Mucosa of rectum (tissue), 2 donors: ENCODE results near the gene GPRC5A.

Experiments used
- H3K27ac ChIP-seq, 2 donors: one replicate each; pipeline ENCODE4 v1.7.0; 2013; ENCODE audit warnings: inconsistent platforms in 2 of 2, low read depth in 2 of 2, low read length in 2 of 2
- H3K27me3 ChIP-seq, 2 donors: one replicate each; pipeline ENCODE4 v1.7.0; 2013; ENCODE audit warnings: low read length in 2 of 2; ENCODE audit not compliant: control insufficient read depth in 2 of 2, insufficient read depth in 2 of 2
- H3K36me3 ChIP-seq, 2 donors: one replicate each; pipeline ENCODE4 v1.7.0; 2013; ENCODE audit warnings: low read length in 2 of 2; ENCODE audit not compliant: control insufficient read depth in 2 of 2, insufficient read depth in 2 of 2
- H3K4me1 ChIP-seq, 2 donors: one replicate each; pipeline ENCODE4 v1.7.0; 2013; ENCODE audit warnings: low read length in 2 of 2, mild to moderate bottlenecking in 1 of 2; ENCODE audit not compliant: control insufficient read depth in 2 of 2, insufficient read depth in 2 of 2
- H3K4me3 ChIP-seq, 2 donors: one replicate each; pipeline ENCODE4 v1.7.0; 2013; ENCODE audit warnings: low read length in 2 of 2
- H3K9ac ChIP-seq, 2 donors: one replicate each; pipeline ENCODE4 v1.7.0; 2013; ENCODE audit warnings: low read length in 2 of 2, low read depth in 1 of 2, mild to moderate bottlenecking in 1 of 2
- H3K9me3 ChIP-seq, 2 donors: one replicate each; pipeline ENCODE4 v1.7.0; 2013; ENCODE audit warnings: low read length in 2 of 2; ENCODE audit not compliant: control insufficient read depth in 2 of 2
- donor health status: healthy.
- donor health status: Normal muscosa, but diverticular disease.

The GPRC5A gene

DNA sequence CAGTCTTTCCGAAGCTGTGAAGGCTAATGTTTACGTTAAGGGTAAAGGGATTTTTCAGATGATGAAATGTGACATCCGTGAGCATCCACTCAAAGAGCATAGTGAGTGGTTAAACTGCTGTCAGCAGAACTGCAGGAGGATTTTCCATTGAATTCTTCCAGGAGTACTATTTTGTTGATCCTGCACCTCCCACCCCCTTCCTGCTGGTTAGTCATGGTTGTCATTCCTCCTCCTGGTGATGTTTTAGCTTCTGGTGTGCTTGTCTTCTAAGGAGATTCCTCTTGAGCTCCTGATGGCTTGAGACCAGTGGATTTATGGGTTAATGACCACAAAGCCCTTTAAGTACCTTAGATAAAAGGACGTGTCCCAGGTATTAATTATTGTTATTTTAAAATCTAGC, 63.0 kb downstream of the GPRC5A start:
- no peak overlapping the region for H3K9ac ChIP-seq
- H3K4me3 ChIP-seq = no peak overlapping the region
- no peak overlapping the region for H3K27ac ChIP-seq
- no peaks in the 10 kb centered on the region for H3K9me3 ChIP-seq
- no peaks in the 10 kb centered on the region for H3K27me3 ChIP-seq
- no peaks in the 10 kb centered on the region for H3K4me1 ChIP-seq
- peaks cover 0 to 3% of the 10 kb centered on the region in 2 donors for H3K36me3 ChIP-seq

DNA sequence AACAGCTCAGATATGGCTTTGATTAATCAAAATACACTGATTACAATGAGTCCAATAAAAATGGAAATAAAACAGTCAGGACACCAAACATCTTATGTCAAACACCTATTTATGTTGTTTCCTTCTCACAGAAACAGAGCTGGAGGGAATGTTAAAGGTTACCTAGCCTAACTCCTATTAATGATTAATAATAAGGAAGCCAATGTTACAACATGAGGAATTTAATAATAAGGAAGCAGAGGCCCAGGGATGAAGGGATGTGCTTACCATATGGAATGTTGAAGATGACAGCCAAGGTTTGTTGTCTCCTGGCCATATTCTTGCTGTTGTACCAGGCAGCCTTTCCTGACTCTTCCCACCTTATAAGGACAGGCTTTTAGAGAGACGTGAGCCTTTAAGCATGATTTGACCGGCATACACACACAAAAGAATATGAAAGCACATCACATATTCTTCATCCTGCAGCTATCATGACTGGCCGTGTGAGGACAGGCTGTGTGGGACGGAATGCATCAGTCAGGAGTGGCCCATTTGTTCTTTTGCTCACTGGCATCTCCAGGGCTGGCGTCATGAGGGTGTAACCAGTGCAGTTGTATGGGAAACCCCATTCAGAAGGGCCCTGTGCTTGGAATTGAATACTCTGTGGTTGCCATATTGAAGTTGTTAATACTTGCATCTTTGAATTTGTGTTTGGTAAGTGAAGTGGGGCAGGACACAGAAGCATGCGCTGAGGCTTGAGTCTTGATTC, 63.7 kb downstream of the GPRC5A start:
- Histone ChIP-seq H3K9ac (no peak overlapping the region), H3K4me1 (no peaks in the 10 kb centered on the region), H3K4me3 (no peak overlapping the region), H3K27me3 (no peaks in the 10 kb centered on the region), H3K36me3 (no peaks in the 10 kb centered on the region), H3K27ac (no peak overlapping the region), H3K9me3 (no peaks in the 10 kb centered on the region)

DNA sequence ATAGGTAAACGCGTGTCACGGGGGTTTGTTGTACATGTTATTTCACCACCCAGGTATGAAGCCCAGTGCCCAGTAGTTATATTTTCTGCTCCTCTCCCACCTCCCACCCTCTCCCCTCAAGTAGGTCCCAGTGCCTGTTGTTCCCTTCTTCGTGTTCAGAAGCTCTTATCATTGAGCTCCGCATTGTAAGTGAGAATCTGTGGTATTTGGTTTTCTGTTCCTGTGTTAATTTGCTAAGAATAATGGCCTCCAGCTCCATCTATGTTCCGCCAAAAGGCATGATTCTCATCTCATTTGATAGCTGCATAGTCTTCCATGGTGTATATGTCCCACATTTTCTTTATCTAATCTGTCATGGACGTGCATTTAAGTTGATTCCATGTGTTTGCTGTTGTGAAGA, 67.5 kb downstream of the GPRC5A start:
- no peaks in the 10 kb centered on the region for H3K9me3 ChIP-seq
- H3K4me3 ChIP-seq = no peak overlapping the region
- no peaks in the 10 kb centered on the region for H3K27me3 ChIP-seq
- H3K4me1 ChIP-seq = no peaks in the 10 kb centered on the region
- no peak overlapping the region for H3K27ac ChIP-seq
- H3K9ac ChIP-seq = no peak overlapping the region
- no peaks in the 10 kb centered on the region for H3K36me3 ChIP-seq

DNA sequence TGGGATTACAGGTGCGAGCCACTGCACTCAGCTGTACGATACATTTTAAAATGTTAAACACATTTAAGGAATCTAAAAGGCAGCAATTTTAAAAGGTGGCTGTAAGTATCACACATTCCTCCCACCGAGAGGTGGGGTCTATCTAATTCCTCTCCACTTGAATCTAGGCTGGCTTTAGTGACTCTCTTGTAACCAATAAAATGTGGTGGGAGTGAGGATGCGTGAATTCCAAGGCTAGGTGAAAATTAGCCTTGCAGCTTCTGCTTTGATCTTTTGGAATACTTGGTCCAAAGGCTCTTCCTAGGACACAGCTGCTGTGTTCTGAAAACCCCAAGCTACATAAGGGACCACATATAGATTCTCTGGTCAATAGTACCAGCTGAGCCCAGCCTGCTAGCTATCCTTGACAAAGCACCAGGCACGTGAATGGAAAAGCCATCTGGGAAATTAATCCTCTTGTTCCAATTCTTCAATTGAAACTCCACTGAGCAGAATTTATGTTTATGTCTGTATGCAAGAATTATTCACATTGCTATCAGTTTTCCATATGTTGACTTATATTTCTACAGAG, 69.4 kb downstream of the GPRC5A start:
- H3K27ac ChIP-seq = no peak overlapping the region
- no peak overlapping the region for H3K4me3 ChIP-seq
- H3K4me1 ChIP-seq = no peaks in the 10 kb centered on the region
- H3K9ac ChIP-seq = no peak overlapping the region
- H3K9me3 ChIP-seq = no peaks in the 10 kb centered on the region
- no peaks in the 10 kb centered on the region for H3K27me3 ChIP-seq
- H3K36me3 ChIP-seq = no peaks in the 10 kb centered on the region

DNA sequence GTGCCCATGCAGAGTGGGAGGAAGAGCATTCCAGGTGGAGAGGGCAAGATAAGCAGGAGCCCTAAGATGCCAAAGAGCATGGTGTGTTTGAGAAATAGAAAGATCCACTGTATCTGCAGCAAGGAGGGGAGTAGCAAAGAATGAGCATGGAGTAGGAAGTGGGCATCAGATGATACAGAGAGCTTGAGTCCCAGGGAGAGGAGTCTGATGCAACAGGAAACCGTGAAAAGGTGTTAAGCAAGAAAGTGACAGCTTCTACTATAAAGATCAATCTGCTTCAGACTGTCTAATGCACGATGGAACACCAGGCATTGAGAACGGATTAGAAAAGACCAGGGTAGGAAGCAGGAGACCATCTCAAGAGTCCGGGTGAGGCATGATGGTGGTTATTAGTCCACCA, 72.9 kb downstream of the GPRC5A start:
- Histone ChIP-seq H3K27me3 (no peaks in the 10 kb centered on the region), H3K4me3 (no peak overlapping the region), H3K27ac (no peak overlapping the region), H3K9me3 (no peaks in the 10 kb centered on the region), H3K36me3 (no peaks in the 10 kb centered on the region), H3K4me1 (no peaks in the 10 kb centered on the region), H3K9ac (no peak overlapping the region)

DNA sequence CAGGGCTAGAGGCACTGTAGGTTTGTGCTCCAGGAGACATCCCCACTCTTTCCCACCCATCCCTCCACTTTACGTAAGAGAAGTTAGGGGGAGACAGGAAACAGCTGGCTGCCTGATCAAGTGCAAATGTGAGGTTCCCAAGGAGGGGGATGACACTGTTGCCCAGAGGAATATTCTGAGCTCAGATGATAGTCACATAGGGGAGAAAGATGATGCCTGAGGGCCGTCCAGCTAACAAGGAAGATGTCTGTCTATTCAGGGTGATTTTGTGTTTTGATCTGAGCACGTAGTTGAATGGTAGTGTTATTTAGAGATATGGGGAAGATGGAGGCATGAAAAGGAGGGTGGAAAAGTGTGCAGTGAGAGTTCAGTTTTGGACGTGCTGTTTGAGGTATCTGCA, 74.5 kb downstream of the GPRC5A start:
- no peak overlapping the region for H3K27ac ChIP-seq
- no peaks in the 10 kb centered on the region for H3K36me3 ChIP-seq
- H3K9ac ChIP-seq = no peak overlapping the region
- H3K4me1 ChIP-seq = no peaks in the 10 kb centered on the region
- H3K9me3 ChIP-seq = no peaks in the 10 kb centered on the region
- H3K27me3 ChIP-seq = no peaks in the 10 kb centered on the region
- H3K4me3 ChIP-seq = no peak overlapping the region
